Left hindlimb (tissue), 1 donor: ENCODE results near the gene PVALB.
"Not testable (repeated sequence)": the region's sequence is repeated elsewhere in the genome, so short reads cannot be mapped to it uniquely, and the experiment has no call there.

Experiments used
- DNase-seq: peaks from one replicate; pipeline ENCODE4 v3.0.0-alpha.2; 2018

Gene PVALB

DNA sequence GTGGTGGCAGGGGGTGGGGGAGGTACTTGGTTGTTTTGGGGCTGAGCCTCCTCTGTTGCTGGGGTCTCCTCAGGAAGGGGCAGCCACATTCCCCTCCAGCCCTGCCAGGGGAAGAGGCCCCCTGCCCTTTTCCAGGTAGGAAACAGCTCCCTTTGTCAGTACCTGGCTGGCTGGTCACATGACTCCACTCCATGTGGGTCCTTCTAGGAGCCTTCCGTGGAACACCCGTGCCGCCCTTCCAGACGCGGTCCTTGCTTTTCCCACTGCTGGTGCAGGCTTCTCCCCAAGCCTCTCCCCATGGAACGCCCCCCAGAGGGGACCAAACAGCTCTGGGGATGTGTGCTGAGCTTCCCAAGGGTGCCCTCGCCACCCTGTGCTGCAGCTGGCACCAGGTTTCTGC, 60.8 kb downstream of the PVALB start:
- DNase-seq: peak; percentile 10

DNA sequence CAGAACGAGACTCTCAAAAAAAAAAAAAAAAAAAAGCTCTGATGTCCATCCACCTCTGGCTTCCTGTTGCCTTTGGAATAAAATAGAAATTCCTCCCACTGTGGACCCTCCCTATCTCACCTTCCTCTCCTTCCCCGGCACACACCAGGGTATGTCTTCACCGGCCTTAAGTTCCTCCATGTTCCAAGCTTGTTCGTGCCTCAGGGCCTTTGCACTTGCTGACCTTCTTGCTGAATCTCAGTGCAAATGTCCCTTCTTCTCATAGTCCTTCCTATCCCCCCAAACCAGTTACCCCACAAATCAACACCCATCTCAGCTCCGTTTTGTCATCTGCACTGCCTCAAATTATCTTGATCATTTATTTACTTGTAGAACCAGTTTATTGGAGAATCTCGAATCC, 61.5 kb downstream of the PVALB start:
- no peak for DNase-seq

DNA sequence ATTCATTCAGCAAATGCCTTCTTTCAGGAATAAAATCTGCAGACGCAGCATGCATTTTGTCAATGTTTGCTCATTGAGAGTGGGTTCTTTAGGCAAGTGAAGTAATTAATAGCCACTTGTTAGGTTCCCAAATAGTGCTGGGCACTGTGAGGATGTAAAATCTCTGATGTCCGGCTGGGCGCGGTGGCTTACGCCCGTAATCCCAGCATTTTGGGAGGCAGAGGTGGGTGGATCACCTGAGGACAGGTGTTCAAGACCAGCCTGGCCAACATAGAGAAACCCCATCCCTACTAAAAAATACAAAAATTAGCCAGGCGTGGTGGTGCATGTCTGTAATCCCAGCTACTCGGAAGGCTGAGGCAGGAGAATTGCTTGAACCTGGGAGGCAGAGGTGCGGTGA, 62.0 kb downstream of the PVALB start:
- not testable (repeated sequence) for DNase-seq

DNA sequence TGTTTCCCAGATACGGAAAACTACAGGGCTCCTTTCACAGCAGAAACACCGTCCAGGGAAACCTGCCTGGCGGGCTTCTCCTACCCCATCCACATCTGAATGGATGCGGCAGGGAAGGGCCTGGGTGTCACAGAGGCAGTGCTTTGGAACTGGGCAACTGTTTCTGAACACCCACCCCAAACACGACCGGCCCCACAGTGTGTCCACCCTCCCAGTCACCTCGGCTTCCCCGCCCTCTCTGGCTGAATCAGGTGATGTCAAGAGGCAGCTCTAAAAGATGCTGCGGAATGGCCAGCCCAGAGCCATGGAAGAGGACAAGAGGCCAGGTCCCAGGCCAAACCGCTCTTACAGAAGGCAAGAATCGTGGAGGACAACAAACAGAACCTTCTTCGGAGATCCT, 62.9 kb downstream of the PVALB start:
- no peak for DNase-seq

DNA sequence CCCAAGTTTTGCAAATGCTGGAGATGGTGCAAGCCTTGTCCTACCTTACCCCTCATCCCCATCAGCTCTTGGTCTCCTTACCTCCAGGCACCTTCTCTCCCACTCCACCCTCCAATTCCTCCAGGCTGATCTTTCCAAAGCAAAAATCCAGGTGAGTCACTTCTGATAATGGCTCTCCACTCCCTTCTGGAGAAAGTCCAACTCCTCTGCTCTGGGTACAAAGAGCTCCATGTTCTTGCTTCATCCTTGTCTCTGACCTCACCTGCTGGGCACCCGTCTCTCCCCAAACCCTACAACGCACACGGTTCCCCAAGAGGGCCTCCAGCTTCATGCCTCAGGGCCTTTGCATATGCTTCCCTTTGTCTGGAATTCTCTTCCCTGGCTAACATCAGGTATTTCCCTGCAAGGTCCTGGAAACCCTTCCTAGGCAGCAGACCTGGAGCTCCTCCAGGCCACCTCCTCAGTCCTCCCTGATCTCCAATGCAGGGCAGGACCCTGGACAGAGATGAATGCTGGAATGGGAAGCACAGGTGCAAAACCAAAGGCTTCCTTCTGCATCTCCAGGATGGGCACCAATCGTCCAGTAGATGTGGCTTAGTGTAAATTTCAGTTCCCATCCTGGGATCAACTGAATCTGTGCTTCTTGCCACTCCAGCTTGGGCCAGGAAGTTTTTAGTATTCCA, 63.6 kb downstream of the PVALB start:
- no peak for DNase-seq
